Dermis blood vessel endothelial cell (primary cell): ENCODE measurements around the gene MAPRE3. TPM values are rescaled to one million over a fixed set of nuclear protein-coding genes. Genes with fewer than 3 reads are reported as not detected.

Source experiments
- DNase-seq: peaks from one replicate; pipeline ENCODE4 v3.0.0; 2010
- total RNA-seq: library from RNA; depleted of rRNA; stranded (reverse); fragments of >200 nt; gene quantifications from 2 replicates; pipeline ENCODE4 v1.2.3, GENCODE V29; 2014

The MAPRE3 gene
- total RNA-seq, 1 donor from 2014 or later, result 0.17 TPM

- peak; percentile 80 for DNase-seq
Measured at GRCh38 chr2:27016801-27017325, 46.4 kb downstream of the MAPRE3 start.

GRCh38 chr2:27018142-27018541 is 47.7 kb downstream of the MAPRE3 start:
- DNase-seq, result no peak

GRCh38 chr2:27019459-27019858 is 49.0 kb downstream of the MAPRE3 start:
- DNase-seq, result no peak

GRCh38 chr2:27019931-27020855 is 49.8 kb downstream of the MAPRE3 start:
- no peak for DNase-seq

- DNase-seq, result no peak
Measured at GRCh38 chr2:27021253-27022049, 51.0 kb downstream of the MAPRE3 start.

GRCh38 chr2:27023740-27024139 is 53.3 kb downstream of the MAPRE3 start:
- no peak for DNase-seq

- DNase-seq, result no peak
Measured at GRCh38 chr2:27024188-27024587, 53.8 kb downstream of the MAPRE3 start.

GRCh38 chr2:27024812-27025211 is 54.4 kb downstream of the MAPRE3 start:
- DNase-seq, result no peak

- no peak for DNase-seq
Measured at GRCh38 chr2:27025281-27025800, 54.9 kb downstream of the MAPRE3 start.

GRCh38 chr2:27025861-27026851 is 55.7 kb downstream of the MAPRE3 start:
- DNase-seq, result no peak

GRCh38 chr2:27027211-27027651 is 56.8 kb downstream of the MAPRE3 start:
- DNase-seq, result no peak

- DNase-seq, result peak; percentile 41
Measured at GRCh38 chr2:27029051-27029450, 58.6 kb downstream of the MAPRE3 start.

- DNase-seq, result peak; percentile 92
Measured at GRCh38 chr2:27032495-27033252, 62.2 kb downstream of the MAPRE3 start, which contains the start of gene TMEM214. TMEM214 (plus strand) TSS chr2:27032965; CDS start chr2:27033016, 51 bp downstream.

GRCh38 chr2:27033253-27033852 is 62.9 kb downstream of the MAPRE3 start:
- no peak for DNase-seq

GRCh38 chr2:27038012-27038411 is 67.6 kb downstream of the MAPRE3 start:
- no peak for DNase-seq

GRCh38 chr2:27038631-27039339 is 68.3 kb downstream of the MAPRE3 start:
- no peak for DNase-seq

- no peak for DNase-seq
Measured at GRCh38 chr2:27039426-27039825, 69.0 kb downstream of the MAPRE3 start.

GRCh38 chr2:27039871-27040270 is 69.4 kb downstream of the MAPRE3 start:
- no peak for DNase-seq

- no peak for DNase-seq
Measured at GRCh38 chr2:27040282-27040681, 69.8 kb downstream of the MAPRE3 start.

- DNase-seq, result no peak
Measured at GRCh38 chr2:27041752-27042151, 71.3 kb downstream of the MAPRE3 start.
